Panc1 (cell line): ENCODE measurements around the gene STEAP2. TPM values are rescaled to one million over a fixed set of nuclear protein-coding genes. Genes with fewer than 3 reads are reported as not detected.

Experiments used
- ATAC-seq: fragments of 200-7000 bp; cut with Tn5 transposase; 2 replicates; pipeline ENCODE4 v1.9.1; 2020; ENCODE audit warnings: mild to moderate bottlenecking, moderate library complexity
- BruUV-seq: library from RNA; stranded (reverse); fragments of 400-500 nt; replicated peaks from 2 replicates; lab custom pipeline; 2021; lab: Mats Ljungman, UMichigan
- CTCF ChIA-PET: fragments of 300-600 bp; sonication (Branson Sonifier 250); formaldehyde crosslinking; loops from one replicate; lab custom pipeline; 2022; ENCODE audit warnings: antibody characterized with exemption; lab: Charles Lee
- POLR2A ChIA-PET: fragments of 300-600 bp; sonication (Branson Sonifier 250); formaldehyde crosslinking; loops from one replicate; lab custom pipeline; 2022; ENCODE audit warnings: antibody characterized with exemption; lab: Charles Lee
- DNase-seq: peaks from one replicate; pipeline ENCODE4 v3.0.0-alpha.2; 2010; ENCODE audit warnings: low read depth, low spot score
- H3K27ac ChIP-seq: 2 replicates; pipeline ENCODE4 v1.5.1; 2011; ENCODE audit warnings: mild to moderate bottlenecking, low read length, inconsistent platforms
- H3K27me3 ChIP-seq: fragments of 200-500 bp; sonication (Bioruptor generic); 2 replicates; pipeline ENCODE4 v1.6.0; 2014; ENCODE audit warnings: low read length, inconsistent platforms; ENCODE audit not compliant: control insufficient read depth, insufficient read depth
- H3K36me3 ChIP-seq: fragments of 200-500 bp; sonication (Bioruptor generic); 2 replicates; pipeline ENCODE4 v1.5.1; 2014; ENCODE audit warnings: inconsistent platforms, mild to moderate bottlenecking, low read length, moderate library complexity; ENCODE audit not compliant: control insufficient read depth, insufficient read depth
- H3K4me1 ChIP-seq: 2 replicates; pipeline ENCODE4 v1.5.1; 2011; ENCODE audit warnings: inconsistent platforms, mild to moderate bottlenecking, low read length, moderate library complexity; ENCODE audit not compliant: control insufficient read depth, insufficient read depth
- H3K4me3 ChIP-seq, 2 experiments: 2 replicates each; pipeline ENCODE4 v1.5.1; 2011 to 2012; ENCODE audit warnings: low read depth in 2 of 2, low read length in 2 of 2, mild to moderate bottlenecking in 2 of 2, inconsistent platforms in 1 of 2, moderate library complexity in 1 of 2
- H3K9me3 ChIP-seq: fragments of 200-500 bp; sonication (Bioruptor generic); 2 replicates; pipeline ENCODE4 v1.5.1; 2014; ENCODE audit warnings: low read depth, mild to moderate bottlenecking, inconsistent platforms, low read length, moderate library complexity; ENCODE audit not compliant: control insufficient read depth, insufficient read depth
- CTCF ChIP-seq: fragments of 450-650 bp; IDR thresholded peaks from 2 replicates; pipeline ENCODE4 v1.5.1; 2017; ENCODE audit warnings: mild to moderate bottlenecking
- POLR2AphosphoS5 ChIP-seq: IDR thresholded peaks from 2 replicates; pipeline ENCODE4 v1.6.1; 2012; ENCODE audit warnings: mild to moderate bottlenecking, low read depth, low read length, moderate library complexity
- REST ChIP-seq, 2 experiments: IDR thresholded peaks; 2 replicates each; pipeline ENCODE4 v1.6.1; 2011 to 2012; ENCODE audit warnings: low read depth in 2 of 2, control low read depth in 1 of 2, low read length in 1 of 2, mild to moderate bottlenecking in 1 of 2, moderate library complexity in 1 of 2; ENCODE audit not compliant: insufficient read depth in 1 of 2
- SIN3A ChIP-seq: IDR thresholded peaks from 2 replicates; pipeline ENCODE4 v1.6.1; 2012; ENCODE audit warnings: low read depth, mild to moderate bottlenecking, low read length, moderate library complexity, borderline replicate concordance; ENCODE audit not compliant: insufficient read depth
- TCF7L2 ChIP-seq: IDR thresholded peaks from 2 replicates; pipeline ENCODE4 v1.6.1; 2011; ENCODE audit warnings: mild to moderate bottlenecking, low read depth, low read length, inconsistent platforms
- in situ Hi-C: cut with HindIII; loops from 2 replicates; pipeline ENCODE4 v1.10.0; 2016; ENCODE audit warnings: low sequenced_read_pairs, low pct_unique_long_range_greater_than_20kb
- intact Hi-C: fragments of 100-400 bp; cut with micrococcal nuclease; formaldehyde crosslinking; loops from one replicate; pipeline ENCODE4 v1.10.0; 2022; ENCODE audit not compliant: unreplicated experiment
- total RNA-seq: library from RNA; stranded (reverse); gene quantifications from one replicate; pipeline ENCODE4 v1.2.1, GENCODE V29; 2021; ENCODE audit not compliant: unreplicated experiment

Gene STEAP2
- total RNA-seq, 1 experiment from 2014 or later, result 4.1 TPM

GRCh38 chr7:90227259-90227658 lies 15.7 kb downstream of the STEAP2 start:
- intact Hi-C loops (no loop called here), in situ Hi-C loops (no loop called here)
- no TSS peak for BruUV-seq
- Histone ChIP-seq H3K27me3 (no peaks in the 10 kb centered on the region), H3K36me3 (no peaks in the 10 kb centered on the region), H3K4me3 (no peak overlapping the region), H3K9me3 (no peaks in the 10 kb centered on the region), H3K27ac (no peak overlapping the region), H3K4me1 (no peaks in the 10 kb centered on the region)
- DNase-seq, result no peak
- ChIA-PET POLR2A (no interaction called here), CTCF (no interaction called here)
- ATAC-seq, result no peak
- no peak for TF ChIP-seq TCF7L2
- TF ChIP-seq CTCF, result no peak
- TF ChIP-seq REST (IDR thresholded peaks at IDR 0.05; ENCODE audit: insufficient read depth in 1 of 2, low read depth in 2 of 2, low read length in 1 of 2), result no peak
- no peak for TF ChIP-seq SIN3A
- TF ChIP-seq POLR2AphosphoS5, result no peak

- no peak overlapping the region for H3K27ac ChIP-seq
- no peaks in the 10 kb centered on the region for H3K4me1 ChIP-seq
- in situ Hi-C loops, result no loop called here
- ATAC-seq (no peak), DNase-seq (no peak)
- CTCF ChIA-PET, result no interaction called here
- POLR2A ChIA-PET, result no interaction called here
- BruUV-seq, result no TSS peak
- no peaks in the 10 kb centered on the region for H3K36me3 ChIP-seq
- no peaks in the 10 kb centered on the region for H3K9me3 ChIP-seq
- no peak overlapping the region for H3K4me3 ChIP-seq
- TF ChIP-seq POLR2AphosphoS5, result no peak
- no peak for TF ChIP-seq CTCF
- TF ChIP-seq SIN3A, result no peak
- TF ChIP-seq TCF7L2, result no peak
- H3K27me3 ChIP-seq, result no peaks in the 10 kb centered on the region
- intact Hi-C loops, result no loop called here
Measured at GRCh38 chr7:90229682-90230081, 18.1 kb downstream of the STEAP2 start.
